ENCODE results near the gene UQCC5.

- TF ChIP-seq CTCF (IDR thresholded peaks at IDR 0.05) (peak in 1 of 3 experiments; percentile 8), POLR2A (IDR thresholded peaks at IDR 0.05) (no peak)
These were observed 365 bp upstream of the UQCC5 start for GRCh38 chr3:52536112-52536368.

All from testis (tissue), 2 donors.